Thoracic aorta (tissue), 2 donors: ENCODE measurements around the gene ST6GALNAC6. TPM values are rescaled to one million over a fixed set of nuclear protein-coding genes. Genes with fewer than 3 reads are reported as not detected.
"Not testable (repeated sequence)": the region's sequence is repeated elsewhere in the genome, so short reads cannot be mapped to it uniquely, and the experiment has no call there.

Experiments
- ATAC-seq: fragments of 150-250 bp; one replicate; pipeline ENCODE4 v1.8.0; 2017; ENCODE audit warnings: low read depth; ENCODE audit not compliant: insufficient number of reproducible peaks, low FRiP score
- DNase-seq: peaks from one replicate; pipeline ENCODE4 v3.0.0-alpha.2; 2020; ENCODE audit warnings: low spot score
- H3K27ac ChIP-seq, 2 donors: fragments of 200-600 bp; sonication (generic); 1 replicate in 1 of 2; 2 replicates in 1 of 2; pipeline ENCODE4 v1.5.1; 2016; ENCODE audit warnings: mild to moderate bottlenecking in 2 of 2, moderate library complexity in 2 of 2
- H3K27me3 ChIP-seq: fragments of 200-600 bp; sonication (generic); replicated peaks from 2 replicates; pipeline ENCODE4 v1.6.0; 2016; ENCODE audit warnings: mild to moderate bottlenecking; ENCODE audit not compliant: insufficient read depth
- H3K36me3 ChIP-seq: fragments of 200-600 bp; sonication (generic); one replicate; pipeline ENCODE4 v1.5.1; 2016
- H3K4me1 ChIP-seq, 2 donors: fragments of 200-600 bp; sonication (generic); 1 replicate in 1 of 2; 2 replicates in 1 of 2; pipeline versions ENCODE4 v1.5.1 to v1.6.0; 2016; ENCODE audit warnings: low read depth in 2 of 2, mild to moderate bottlenecking in 1 of 2; ENCODE audit not compliant: control insufficient read depth in 1 of 2
- H3K4me3 ChIP-seq: fragments of 200-600 bp; sonication (generic); 2 replicates; pipeline ENCODE4 v1.5.1; 2016; ENCODE audit warnings: mild to moderate bottlenecking
- H3K9me3 ChIP-seq: fragments of 200-600 bp; sonication (generic); 2 replicates; pipeline ENCODE4 v1.5.1; 2016
- CTCF ChIP-seq: fragments of 200-600 bp; sonication (generic); IDR thresholded peaks from one replicate; pipeline ENCODE4 v1.5.1; 2019; ENCODE audit warnings: antibody characterized with exemption
- total RNA-seq, 2 donors: library from RNA; depleted of rRNA; stranded (reverse); fragments of >200 nt; gene quantifications; one replicate each; pipeline versions ENCODE4 v1.1.0 to v1.2.3, GENCODE V29; 2016

Gene ST6GALNAC6
- total RNA-seq, 2 donors from 2014 or later, result 140 to 221 TPM

- TF ChIP-seq CTCF, result no peak
- Histone ChIP-seq H3K4me1 (peaks cover 57 to 86% of the 10 kb centered on the region in 2 donors), H3K4me3 (no peak overlapping the region), H3K9me3 (peaks cover 5% of the 10 kb centered on the region), H3K36me3 (peaks cover 10% of the 10 kb centered on the region), H3K27ac (peak overlapping the region; percentile 88 to 95), H3K27me3 (no peaks in the 10 kb centered on the region)
- DNase-seq (no peak), ATAC-seq (no peak)
Measured at GRCh38 chr9:127848756-127849504, 50.5 kb downstream of the ST6GALNAC6 start.

GRCh38 chr9:127847833-127848755, 51.3 kb downstream of the ST6GALNAC6 start:
- DNase-seq (no peak), ATAC-seq (no peak)
- H3K27ac ChIP-seq, result peak overlapping the region; percentile 88 to 97
- no peak for TF ChIP-seq CTCF
- no peaks in the 10 kb centered on the region for H3K27me3 ChIP-seq
- H3K4me1 ChIP-seq, result peaks cover 54 to 77% of the 10 kb centered on the region in 2 donors
- peaks cover 10% of the 10 kb centered on the region for H3K36me3 ChIP-seq
- peaks cover 5% of the 10 kb centered on the region for H3K9me3 ChIP-seq
- H3K4me3 ChIP-seq, result peak overlapping the region; percentile 8

- no peak for DNase-seq
- peak overlapping the region; percentile 88 to 97 for H3K27ac ChIP-seq
Measured at GRCh38 chr9:127847178-127847510, 52.3 kb downstream of the ST6GALNAC6 start.

GRCh38 chr9:127846443-127847177, 52.8 kb downstream of the ST6GALNAC6 start:
- Histone ChIP-seq H3K9me3 (peaks cover 5% of the 10 kb centered on the region), H3K27me3 (no peaks in the 10 kb centered on the region), H3K36me3 (peaks cover 20% of the 10 kb centered on the region), H3K4me3 (peak overlapping the region; percentile 6), H3K27ac (peak overlapping the region; percentile 88 to 97), H3K4me1 (peaks cover 45 to 63% of the 10 kb centered on the region in 2 donors)
- peak; percentile 62 for ATAC-seq
- DNase-seq, result no peak
- TF ChIP-seq CTCF, result no peak

More at GRCh38 chr9:127847178-127847510, 52.3 kb downstream of the ST6GALNAC6 start:
- no peak for TF ChIP-seq CTCF
- H3K4me1 ChIP-seq, result peaks cover 46 to 68% of the 10 kb centered on the region in 2 donors
- peak overlapping the region; percentile 6 for H3K4me3 ChIP-seq
- ATAC-seq, result peak; percentile 38
- H3K27me3 ChIP-seq, result no peaks in the 10 kb centered on the region
- peaks cover 16% of the 10 kb centered on the region for H3K36me3 ChIP-seq
- peaks cover 5% of the 10 kb centered on the region for H3K9me3 ChIP-seq

GRCh38 chr9:127845619-127846018, 53.8 kb downstream of the ST6GALNAC6 start:
- not testable (repeated sequence) for ATAC-seq
- H3K36me3 ChIP-seq, result peaks cover 26% of the 10 kb centered on the region

More at GRCh38 chr9:127845619-127846018, 53.8 kb downstream of the ST6GALNAC6 start:
- not testable (repeated sequence) for DNase-seq, H3K27me3 ChIP-seq, H3K9me3 ChIP-seq, H3K4me3 ChIP-seq
- Histone ChIP-seq H3K27ac (peak overlapping the region; percentile 88 to 97), H3K4me1 (peaks cover 44 to 62% of the 10 kb centered on the region in 2 donors)
